Activated T-cell treated with anti-CD3 and anti-CD28 coated beads for 1 hour (primary cell): ENCODE measurements around the gene PPP2R5A.
A peak's percentile ranks its signal among the peaks of the same experiment; 100 is the strongest.
"Not testable (repeated sequence)": the region's sequence is repeated elsewhere in the genome, so short reads cannot be mapped to it uniquely, and the experiment has no call there.

ENCODE experiments used
- DNase-seq: peaks from one replicate; pipeline ENCODE4 v3.0.0-alpha.2; 2020; ENCODE audit warnings: low read depth

PPP2R5A gene

DNA sequence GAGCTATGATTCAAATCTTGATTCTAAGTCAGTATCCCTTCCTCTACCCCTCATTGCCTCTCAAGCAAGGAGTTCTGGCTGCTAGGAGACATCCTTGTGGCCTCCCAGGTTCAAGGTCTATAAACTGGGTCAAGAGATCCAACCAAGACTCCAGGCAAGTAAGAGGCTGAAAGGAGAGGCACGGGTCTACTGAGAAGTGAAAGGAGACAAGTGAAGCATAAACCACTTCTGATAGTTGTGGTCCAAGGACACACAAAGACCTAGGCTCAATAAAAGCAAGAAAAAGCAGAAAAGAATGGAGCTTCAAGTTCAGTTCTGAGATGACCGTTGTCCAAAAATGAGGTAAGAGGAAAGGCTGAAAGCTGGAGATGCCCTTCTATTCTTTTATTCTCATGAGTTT lies 17.8 kb upstream of the PPP2R5A start:
- no peak for DNase-seq

DNA sequence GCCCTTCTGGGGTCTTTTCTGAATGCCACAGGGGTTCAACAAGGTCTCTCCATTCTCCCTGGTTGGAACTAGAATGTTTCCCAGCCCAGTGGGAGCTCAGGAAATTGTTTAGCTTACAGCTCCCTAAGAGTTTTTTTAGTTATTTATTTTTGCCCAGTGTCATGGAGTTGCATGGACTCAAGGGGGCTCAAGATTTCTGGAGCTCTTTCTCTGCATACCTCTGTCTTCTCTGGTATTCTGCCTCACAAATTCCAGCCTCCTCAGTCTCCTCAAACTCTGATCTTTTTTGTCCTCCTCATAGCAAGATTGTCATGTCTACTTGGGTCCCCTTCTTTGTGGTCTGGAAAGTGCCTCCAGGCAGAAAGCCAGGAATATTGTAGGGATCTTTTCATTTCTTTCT lies 15.9 kb upstream of the PPP2R5A start:
- DNase-seq: no peak

DNA sequence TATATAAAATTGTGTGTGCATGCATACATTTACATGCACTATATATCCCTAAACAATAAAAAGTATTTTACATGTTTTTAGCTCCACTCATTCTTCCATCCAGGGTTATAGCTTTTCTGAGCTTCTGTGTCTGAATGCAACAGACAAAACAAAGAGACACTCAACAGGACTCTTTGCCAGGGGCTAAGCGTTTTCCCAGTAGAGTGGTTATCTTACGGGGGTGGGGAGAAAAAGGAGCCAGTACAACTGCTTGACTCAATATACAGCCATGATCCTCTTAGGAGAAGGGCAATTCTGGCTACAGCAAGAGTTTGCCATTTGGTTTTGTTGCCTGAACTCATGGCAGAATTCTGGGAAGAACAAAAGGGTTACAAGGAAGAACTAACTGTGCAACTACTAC lies 14.6 kb upstream of the PPP2R5A start:
- DNase-seq: no peak

DNA sequence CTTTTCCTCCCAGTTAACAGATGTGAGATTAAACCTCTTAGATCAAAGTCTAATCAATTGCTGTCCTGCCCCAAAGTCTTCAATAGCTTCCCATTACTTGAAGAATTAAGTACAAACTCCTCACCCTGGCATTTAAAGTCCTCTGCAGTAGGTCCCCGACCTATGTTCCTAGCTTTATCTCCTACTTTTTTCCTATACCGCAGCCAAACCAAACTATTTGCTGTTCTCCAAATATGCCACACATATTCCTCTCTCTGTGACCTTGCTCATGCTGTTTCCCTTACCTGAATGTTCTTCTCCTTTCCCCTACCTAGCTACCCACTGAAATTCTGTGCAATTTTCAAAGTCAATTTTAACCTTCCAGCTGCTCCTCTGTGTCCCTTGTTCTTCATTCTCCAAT lies 14.0 kb upstream of the PPP2R5A start:
- no peak for DNase-seq

DNA sequence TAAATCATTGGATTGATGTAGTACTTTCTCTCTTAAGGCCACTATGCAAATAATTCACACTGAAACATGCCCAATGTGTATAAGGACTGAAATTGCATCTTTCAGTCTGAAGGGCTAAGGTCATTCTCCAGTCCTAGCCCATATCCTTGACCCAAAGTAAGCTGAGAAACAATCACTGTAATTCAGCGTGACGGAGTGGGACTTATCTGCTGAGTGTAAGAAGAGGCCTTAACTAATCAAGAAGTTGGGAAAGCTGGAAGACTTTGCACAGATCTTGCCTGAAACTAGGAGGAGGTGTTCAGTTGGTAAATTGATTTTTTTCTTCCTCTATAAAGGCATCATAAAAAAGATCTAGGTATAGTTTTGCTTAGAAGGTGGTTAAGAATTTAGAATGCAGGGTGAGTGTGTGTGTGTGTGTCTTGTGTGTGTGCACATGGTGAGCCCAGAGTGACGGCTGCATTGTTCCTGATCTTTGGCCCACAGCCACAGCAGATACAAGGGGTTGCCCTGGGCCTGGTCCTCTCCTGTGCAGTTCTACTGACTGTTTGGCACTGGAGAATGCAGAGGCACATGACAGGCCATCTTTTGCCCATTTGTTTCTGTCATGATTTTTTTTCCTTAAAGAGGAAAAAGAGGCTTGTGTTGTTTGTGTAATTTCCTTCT lies 13.3 kb upstream of the PPP2R5A start:
- no peak for DNase-seq

DNA sequence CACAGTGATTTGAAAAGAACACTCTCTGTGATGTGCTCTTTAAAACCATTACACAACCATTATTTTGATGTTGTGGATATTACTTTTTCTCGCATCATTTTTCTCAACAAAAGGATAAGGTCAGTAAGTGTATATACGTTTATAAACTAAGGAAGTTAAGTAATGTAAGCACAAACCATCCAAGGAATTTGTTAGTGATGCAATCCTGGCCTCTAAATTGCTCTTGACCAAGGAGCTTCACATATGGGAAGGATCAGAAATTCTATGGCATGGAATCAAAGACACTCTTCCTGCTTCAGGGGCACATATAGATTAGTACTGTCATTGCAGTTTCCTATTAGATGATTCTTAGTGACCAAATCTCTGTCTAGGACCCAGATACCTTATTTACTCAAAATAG lies 3.6 kb upstream of the PPP2R5A start:
- no peak for DNase-seq

DNA sequence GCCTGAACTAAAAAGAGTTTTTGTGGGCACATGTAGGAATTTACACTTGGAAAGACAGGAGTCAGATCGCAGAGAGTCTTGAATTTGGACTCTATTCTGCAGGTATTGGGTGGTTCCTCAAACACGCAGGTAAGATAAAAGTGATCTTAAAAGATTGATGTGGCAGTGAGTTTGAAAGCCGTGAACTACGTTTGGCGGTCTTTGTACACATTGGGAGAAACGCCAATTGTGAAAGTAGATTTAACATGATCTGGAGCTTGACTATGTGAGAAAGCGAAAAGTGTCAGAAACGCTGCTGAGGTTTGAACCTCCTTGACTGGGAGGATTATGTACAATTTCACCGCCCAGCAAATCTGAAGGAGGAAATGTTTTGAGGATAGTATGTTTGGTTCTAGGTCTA lies 1.5 kb upstream of the PPP2R5A start:
- DNase-seq: no peak

DNA sequence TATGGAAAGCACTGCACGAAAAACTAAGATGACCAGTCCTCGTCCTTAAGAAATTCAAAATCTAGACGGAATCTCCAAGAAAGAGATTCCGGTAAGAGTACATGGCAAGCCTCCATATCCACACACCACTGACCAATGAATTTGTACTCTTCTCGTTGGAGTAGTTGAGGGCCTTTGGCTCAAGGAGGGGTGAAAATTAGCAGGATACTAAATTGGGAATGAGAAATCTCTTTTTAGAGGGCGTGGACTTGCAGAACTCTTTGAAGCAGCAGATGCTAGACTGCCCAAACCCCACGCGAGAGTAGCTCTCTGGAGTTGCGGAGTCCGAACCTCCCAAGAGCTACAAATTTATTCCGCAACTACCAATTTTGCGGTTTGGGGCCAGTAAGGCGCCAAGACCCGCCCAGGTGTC lies 872 bp upstream of the PPP2R5A start:
- DNase-seq: no peak

DNA sequence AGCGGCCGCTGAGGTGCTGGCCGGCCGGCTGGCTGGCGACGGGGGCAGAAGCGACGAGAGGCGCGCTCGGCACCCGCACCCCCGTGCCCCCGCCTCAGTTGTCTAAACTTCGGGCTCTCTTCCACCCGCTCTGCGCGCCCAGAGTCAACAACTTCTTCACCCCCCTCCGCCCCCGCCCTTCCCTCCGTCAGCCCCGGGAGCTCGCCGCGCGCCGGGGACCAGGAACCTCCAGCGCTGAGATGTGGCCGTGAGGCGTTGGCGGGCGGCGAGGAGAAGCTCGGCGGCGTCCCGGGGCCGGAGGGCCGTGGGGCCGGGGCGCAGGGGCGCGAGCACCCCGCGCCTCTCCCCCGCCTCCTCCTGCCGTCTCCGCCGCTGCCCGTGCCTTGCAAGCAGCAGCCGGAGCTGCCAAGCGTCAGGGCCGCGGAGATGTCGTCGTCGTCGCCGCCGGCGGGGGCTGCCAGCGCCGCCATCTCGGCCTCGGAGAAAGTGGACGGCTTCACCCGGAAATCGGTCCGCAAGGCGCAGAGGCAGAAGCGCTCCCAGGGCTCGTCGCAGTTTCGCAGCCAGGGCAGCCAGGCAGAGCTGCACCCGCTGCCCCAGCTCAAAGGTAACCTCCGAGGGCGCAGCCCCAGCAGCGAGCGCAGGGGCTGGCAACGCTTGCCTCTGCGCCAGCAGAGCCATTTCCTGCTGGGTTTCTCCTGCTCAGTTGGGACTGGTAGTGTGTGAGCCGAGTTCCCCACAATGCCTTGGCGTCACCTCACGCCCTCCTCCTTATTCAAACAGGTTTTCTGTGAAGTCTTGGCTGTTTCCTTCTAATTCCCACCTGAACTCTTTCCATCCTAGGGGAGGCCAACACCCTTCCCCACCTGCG lies 710 bp downstream of the PPP2R5A start:
- peak; percentile 58 for DNase-seq

DNA sequence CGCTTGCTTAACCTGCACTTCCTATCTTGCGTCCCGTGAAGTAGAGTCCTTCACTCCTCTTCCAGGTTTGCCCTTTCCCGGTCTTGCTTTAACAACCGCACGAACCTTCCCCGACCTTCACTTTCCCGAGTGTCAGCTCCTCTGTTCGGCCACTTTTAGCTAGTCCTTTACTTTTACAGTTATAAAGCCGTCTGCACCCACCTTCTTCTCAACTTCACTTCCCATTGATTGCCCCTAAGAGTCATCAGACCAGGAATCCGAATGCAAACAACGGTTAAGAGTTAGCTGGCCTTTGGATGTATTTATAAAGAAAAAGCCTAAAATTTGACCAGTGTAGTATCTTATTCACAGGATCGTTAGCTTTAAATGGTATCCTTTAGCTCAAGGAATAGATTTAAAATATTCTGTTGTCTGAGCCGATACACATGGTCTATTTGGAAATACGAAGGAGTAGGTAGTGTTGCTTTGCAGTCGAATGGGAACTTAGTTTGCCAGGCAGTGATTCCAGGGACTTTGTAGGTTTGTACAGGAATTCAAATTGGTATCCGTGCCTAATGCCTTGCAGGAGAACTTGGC lies 1.4 kb downstream of the PPP2R5A start:
- no peak for DNase-seq

DNA sequence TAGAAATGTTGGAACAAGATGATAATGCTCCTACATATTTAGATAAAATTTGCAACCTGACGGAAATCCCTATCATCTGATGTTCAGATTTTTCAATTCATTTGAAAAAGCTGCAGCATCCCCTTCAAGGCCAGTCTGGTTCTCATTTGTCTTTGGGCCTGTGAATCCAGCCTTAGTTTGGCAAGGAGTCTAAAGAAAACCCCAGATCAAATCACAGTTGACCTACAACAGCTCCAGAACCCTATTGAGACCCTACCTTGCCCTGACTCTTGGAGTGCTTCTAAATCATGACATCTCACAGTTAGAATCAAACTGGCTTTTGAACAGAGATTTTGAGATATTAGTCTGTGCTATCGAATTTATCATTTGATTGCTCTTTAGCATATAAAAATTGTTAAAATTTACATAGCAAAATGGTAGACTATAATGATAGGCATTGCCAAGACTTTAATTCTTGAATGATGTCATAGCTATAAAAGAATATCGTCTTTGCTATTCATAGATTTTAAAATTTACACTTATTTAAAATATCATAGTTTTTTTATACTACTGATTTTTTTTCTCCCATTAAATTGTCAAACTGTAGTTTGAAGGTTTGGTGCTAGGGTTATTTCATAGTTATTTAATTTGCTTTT lies 2.2 kb downstream of the PPP2R5A start:
- DNase-seq: no peak

DNA sequence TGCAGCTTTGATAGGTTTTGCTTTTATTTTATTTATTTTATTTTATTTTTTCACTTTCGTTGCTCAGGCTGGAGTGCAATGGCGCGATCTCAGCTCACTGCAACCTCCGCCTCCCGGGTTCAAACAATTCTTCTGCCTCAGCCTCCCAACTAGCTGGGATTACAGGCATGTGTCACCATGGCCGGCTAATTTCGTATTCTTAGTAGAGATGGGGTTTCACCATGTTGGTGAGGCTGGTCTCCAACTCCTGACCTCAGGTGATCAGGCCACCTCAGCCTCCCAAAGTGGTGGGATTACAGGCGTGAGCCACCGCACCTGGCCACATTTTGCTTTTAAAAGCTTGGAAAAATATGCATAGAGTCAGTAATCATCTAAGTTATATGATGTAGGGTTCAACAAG lies 2.8 kb downstream of the PPP2R5A start:
- not testable (repeated sequence) for DNase-seq

DNA sequence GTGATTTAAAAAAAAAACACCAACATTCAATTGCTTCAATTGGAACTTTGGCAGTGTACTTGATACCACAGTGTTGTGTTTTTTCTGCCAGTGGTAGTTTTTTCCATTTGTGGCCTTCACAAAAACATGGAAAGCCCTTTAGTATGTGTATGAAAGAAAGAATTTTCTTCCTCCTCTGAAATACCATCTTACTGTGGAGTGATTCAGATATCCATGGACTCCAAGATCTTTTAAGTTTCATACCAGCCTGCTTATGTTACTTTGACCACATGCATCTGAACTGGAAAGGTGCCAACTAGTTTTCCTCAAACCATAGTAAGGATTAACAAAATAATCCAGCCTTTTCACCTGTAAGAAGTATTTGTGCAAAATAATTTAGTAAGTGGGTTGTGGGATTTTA lies 3.4 kb downstream of the PPP2R5A start:
- no peak for DNase-seq

DNA sequence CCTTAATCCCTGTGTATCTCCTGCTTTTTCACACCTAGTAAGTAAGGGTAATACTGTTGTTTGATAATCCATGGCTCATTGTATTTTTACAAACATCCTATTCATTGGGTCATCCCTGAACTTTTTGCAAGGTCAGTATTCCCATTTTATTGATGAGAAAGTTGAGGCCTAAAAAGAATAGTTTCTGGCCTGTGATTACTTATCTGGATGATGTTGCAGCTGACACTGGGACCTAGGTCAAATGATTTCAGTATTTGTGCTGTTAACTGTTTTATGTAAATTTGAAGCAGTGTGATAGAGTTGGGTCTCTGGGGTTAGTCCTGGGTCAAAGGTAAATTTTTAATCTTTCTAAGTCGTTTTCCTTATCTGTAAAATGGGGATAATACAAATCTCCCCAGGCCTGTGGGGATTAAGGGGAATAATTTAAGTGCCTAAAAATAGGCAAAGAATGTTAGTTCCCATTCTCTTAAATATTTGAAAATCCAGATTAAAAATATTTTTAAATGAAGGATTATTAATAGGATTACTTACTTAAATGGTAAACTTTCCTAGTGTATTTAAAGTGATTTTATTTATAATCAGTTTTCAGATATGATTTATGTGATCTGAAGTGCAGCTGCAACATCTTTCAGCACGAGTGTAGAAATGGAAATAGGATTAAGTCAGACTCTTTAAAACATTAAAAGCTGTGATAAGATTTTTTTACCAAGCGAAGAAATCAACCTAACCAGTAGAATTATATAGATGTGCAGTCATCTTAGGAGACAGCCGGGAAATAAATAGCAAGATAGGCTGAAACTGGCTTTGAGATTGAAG lies 4.3 kb downstream of the PPP2R5A start:
- no peak for DNase-seq

DNA sequence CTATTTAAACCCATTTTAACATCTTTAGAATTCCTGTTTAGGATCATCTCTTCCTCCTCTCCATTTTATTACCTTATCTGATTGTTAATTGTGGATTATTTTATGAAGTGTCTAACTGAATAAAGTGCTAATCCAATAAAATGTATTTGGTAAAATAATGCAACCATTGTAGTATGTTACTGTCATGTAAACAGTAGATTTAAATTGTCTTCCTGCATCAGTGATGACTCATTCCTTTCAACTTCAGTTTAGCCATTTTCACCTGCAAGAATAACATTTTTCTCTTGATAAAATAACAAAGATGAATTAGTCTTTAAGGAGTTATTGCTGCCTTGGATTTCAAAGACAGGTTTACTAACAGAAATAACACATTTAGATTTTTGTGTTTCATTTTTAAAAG lies 5.4 kb downstream of the PPP2R5A start:
- DNase-seq: no peak

DNA sequence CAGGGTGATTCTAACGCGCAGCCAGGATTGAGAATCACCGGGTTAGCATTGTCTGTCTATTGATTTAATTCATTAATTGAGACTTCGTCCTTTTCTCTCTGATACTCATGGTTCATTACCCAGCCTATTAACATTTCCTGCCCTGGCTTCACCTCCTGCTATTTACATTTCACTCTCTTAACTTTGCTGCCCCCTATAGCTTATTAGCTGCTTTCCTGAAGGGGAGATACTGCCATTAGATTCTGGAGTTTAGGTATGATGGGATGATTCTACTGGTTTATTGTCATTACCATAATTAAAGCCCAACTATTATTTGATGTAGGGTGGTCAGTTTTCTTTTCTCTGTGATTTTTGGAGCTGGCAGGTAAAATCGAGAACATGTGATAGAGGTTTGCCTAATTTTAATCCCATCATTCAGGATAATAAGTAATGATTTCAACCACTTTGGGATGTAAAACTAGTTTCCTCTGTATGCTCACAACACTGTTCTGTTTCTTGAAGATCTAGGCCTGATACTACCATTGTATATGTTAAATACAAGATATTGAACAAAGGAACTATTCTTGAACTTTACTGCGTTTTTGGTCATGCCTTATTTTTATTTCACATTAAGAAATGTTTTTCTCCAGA lies 6.4 kb downstream of the PPP2R5A start:
- no peak for DNase-seq

DNA sequence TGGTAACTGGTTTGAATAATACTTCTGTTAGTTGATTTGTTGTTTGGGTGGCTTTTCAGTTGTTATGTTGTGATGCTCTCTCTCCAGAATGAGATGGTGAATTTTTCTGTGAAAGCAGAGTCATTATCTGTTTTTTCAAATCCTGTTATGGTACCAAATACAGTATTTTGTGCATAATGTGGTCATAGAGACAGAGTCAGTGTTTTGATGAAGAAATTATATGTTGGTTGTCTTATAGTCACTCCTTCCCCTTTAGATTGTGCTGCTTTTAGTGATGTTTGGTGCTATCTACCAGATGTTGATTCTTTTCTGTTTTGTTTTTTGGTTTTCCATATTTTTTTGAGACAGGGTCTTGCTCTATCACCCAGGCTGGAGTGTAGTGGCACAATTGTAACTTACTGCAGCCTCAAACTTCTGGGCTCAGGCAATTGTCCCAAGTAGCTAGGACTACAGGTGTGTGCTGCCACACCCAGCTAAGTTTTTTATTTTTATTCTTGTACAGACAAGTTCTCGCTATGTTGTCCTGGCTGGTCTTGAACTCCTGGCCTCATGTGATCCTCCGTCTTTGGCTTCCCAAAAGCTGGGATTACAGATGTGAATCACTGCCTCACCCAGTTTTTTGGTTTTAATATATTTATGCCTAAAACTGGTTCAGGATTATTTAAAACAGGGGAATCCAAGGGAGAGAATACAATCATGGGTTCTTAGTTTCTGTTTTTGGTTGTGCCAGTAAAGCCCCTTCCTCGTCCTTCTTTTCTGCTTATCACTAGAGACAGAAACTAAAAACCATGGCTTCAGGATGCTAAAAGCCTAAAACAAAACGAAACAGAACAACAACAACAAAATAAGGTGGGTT lies 7.3 kb downstream of the PPP2R5A start:
- DNase-seq: no peak

DNA sequence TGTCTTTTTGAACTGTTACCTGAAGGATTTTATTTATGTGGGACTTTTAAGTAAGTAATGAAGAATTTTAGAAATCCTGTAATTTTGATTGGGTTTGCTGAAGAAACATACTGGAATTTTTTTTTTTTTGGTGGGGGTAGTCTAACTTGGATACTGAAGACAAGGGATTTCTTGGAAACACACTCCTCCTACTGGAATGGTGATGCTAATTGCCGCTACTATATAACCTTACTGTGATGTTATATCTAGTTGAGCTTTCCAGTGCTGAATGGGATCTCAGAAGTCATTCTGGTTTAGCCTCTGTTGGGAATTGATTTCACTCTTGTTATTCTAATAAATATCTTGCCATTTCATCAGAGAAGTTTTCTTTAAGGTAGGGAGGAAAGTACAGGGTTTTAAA lies 8.4 kb downstream of the PPP2R5A start:
- DNase-seq: no peak

DNA sequence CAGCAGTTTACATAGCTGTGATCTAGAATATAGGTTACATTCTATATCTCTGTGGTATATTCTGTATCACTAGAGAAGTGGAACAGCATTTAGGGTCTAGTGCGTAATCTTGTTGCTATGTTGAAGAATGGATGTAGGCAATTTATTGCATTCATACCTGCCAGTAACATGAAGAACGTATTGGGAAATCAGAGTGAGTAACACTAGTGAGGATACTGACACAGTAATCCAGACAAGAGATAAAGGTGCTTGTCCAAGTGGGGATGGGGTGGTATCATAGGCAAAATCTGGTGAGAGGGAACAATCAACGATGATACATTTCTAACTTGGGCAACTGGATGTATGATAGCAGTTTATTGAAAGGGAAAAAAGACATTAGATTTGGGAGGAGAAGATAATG lies 9.8 kb downstream of the PPP2R5A start:
- no peak for DNase-seq

DNA sequence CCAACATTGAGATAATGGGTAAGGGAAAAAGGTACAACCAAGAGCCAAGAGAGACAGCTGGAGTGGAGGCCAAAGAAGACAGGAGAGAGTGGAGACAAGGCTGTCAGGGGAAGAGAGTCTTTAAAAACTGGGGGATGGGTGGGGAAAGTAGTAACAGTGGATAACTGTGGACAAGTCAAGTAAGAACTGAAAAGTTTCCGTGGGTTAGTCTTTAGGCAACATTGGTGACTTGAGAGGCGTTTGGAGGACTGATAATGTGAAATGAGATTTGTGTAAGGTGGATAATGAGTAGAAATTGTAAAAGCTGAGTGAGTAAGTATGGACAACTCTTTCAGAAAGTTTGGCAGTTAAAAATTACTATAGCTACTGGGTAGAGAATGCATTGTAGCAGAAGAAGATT lies 10.4 kb downstream of the PPP2R5A start:
- DNase-seq: no peak

DNA sequence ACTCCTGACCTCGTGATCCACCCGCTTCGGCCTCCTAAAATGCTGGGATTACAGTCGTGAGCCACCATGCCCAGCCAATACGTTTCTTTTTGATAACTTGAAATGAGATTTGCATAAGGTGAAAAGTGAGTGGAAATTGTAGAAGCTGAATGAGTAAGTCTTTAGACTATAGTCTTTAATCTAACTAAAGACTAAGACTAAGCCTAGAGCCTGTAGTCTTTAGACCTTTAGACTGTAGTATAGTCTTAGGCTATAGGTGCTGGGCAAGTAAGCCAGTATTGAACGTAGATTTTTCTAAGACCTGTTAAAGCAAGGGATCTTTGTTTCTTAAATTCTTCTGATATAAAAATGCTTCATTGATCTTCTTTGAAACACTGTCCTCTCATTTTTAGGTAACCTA lies 12.1 kb downstream of the PPP2R5A start:
- DNase-seq: no peak
